Measurements from ENCODE around the gene DRD5. TPM values are rescaled to one million over a fixed set of nuclear protein-coding genes. Genes with fewer than 3 reads are reported as not detected.

Gene DRD5
- total RNA-seq, 1 donor from 2014 or later, result not detected

DNA sequence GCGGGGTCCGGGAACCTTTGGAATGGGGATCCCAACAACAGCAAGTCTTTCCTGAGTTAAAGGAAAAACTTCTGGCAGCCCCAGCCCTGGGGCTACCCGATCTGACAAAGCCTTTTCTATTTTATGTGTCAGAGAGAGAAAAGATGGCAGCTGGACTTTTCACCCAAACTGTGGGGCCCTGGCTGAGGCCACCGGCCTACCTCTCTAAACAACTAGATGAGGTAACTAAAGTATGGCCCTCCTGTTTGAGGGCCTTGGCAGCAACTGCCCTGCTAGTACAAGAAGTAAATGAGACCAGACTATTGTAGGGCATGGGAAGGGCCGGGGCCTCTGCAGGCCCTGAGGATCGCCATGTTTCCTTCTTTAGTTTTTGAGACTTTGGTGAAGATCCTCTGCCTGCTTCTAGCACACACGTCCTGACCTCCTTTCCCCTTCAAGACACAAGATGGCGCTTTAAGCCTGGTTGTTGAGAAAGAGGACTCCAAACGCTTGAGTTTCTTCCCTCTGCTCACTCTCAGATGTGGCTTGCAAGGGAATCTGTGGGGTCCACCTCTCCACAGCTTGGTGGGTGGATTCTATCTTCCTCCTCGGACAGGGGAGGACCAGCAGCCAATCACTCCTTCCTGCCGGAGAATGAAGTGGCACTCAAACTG lies 18.5 kb upstream of the DRD5 start:
- no peak overlapping the region for H3K4me3 ChIP-seq
- no peaks in the 10 kb centered on the region for H3K9me3 ChIP-seq
- H3K4me1 ChIP-seq, result no peaks in the 10 kb centered on the region
- H3K27ac ChIP-seq, result no peak overlapping the region
- H3K36me3 ChIP-seq, result no peaks in the 10 kb centered on the region
- DNase-seq, result no peak
- ATAC-seq, result peak; percentile 36
- TF ChIP-seq, protein P1, sequence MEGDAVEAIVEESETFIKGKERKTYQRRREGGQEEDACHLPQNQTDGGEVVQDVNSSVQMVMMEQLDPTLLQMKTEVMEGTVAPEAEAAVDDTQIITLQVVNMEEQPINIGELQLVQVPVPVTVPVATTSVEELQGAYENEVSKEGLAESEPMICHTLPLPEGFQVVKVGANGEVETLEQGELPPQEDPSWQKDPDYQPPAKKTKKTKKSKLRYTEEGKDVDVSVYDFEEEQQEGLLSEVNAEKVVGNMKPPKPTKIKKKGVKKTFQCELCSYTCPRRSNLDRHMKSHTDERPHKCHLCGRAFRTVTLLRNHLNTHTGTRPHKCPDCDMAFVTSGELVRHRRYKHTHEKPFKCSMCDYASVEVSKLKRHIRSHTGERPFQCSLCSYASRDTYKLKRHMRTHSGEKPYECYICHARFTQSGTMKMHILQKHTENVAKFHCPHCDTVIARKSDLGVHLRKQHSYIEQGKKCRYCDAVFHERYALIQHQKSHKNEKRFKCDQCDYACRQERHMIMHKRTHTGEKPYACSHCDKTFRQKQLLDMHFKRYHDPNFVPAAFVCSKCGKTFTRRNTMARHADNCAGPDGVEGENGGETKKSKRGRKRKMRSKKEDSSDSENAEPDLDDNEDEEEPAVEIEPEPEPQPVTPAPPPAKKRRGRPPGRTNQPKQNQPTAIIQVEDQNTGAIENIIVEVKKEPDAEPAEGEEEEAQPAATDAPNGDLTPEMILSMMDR (IDR thresholded peaks at IDR 0.05), result peak; percentile 67
- intact Hi-C loops (cut with DNase I), result loop anchor here (5.0 kb wide), 1 partner anchor 254 kb away; no protein-coding TSS in a partner anchor
- no peaks in the 10 kb centered on the region for H3K27me3 ChIP-seq

DNA sequence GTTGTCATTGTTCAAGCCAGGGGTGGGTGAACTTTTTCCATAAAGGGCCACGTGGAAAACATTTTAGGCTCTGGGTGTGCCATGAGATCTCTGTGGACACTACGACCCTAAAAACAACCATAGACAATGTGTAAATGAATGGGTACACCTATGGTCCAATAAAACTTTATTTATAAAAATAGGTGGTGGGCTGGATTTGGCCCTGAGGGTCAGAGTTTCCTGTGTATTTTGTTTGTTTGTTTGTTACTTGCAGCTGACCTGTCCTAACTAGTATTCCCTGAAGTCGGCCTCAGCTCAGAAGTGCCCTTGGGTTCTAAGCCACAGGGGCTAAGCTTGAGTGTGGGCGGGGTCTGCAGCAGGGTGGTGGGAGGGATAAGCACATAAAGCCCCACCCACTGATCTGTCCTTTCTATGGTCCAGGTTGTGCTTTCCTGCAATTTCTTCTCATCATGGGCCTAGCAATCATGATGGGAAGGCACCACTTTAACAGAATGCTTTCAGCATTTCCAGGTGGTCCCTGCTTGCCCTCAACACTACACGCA lies 17.2 kb upstream of the DRD5 start:
- no peaks in the 10 kb centered on the region for H3K36me3 ChIP-seq
- DNase-seq, result no peak
- intact Hi-C loops (cut with DNase I), result loop anchor here (5.0 kb wide), 1 partner anchor 253 kb away; no protein-coding TSS in a partner anchor
- H3K27ac ChIP-seq, result no peak overlapping the region
- ATAC-seq, result no peak
- H3K9me3 ChIP-seq, result no peaks in the 10 kb centered on the region
- no peaks in the 10 kb centered on the region for H3K27me3 ChIP-seq
- H3K4me1 ChIP-seq, result no peaks in the 10 kb centered on the region
- TF ChIP-seq, protein P1 (IDR thresholded peaks at IDR 0.05), result no peak
- no peak overlapping the region for H3K4me3 ChIP-seq

DNA sequence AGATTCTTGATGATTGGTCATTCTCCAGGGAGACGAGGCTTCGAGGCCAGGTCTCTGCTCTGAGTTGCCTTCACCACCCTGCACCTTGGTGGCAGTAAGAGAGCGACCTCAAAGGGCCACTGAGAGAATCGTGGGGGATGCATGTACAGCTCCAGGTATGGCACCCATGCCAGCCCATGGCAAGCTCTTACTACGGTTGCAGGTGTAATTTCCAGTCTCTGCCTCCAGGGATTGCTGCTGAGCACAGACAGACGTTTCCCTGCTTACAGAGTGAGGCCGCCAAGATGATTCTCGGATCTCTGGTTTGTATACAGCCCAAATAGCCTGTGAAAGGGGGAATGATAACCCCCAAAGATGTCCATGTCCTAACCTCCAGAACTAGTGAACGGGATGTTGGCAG lies 16.3 kb upstream of the DRD5 start:
- TF ChIP-seq, protein P1 (IDR thresholded peaks at IDR 0.05), result peak; percentile 55
- no peaks in the 10 kb centered on the region for H3K9me3 ChIP-seq
- DNase-seq (no peak), ATAC-seq (no peak)
- intact Hi-C loops (cut with DNase I), result no loop called here
- H3K4me3 ChIP-seq, result no peak overlapping the region
- H3K4me1 ChIP-seq, result no peaks in the 10 kb centered on the region
- no peaks in the 10 kb centered on the region for H3K27me3 ChIP-seq
- no peaks in the 10 kb centered on the region for H3K36me3 ChIP-seq
- no peak overlapping the region for H3K27ac ChIP-seq

DNA sequence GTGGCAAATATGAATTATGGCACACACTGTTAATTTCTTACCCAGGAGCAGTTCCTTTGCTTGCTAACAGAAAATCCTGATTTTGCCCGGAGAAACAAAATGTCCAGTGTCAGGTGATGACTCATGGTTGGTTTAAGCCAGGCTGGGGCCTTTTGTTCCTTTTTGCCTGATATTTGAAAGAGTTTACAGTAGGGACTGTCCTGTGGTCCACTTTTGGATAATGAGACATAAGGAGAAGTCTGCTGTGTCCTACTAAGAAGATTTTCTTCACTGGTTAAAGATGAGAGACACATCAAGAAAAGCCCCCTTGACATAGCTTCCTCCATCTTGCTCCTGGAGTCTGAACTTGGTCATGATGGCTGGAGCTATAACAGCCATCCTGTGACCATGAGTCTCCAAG lies 12.1 kb upstream of the DRD5 start:
- intact Hi-C loops (cut with DNase I), result no loop called here
- H3K4me1 ChIP-seq, result no peaks in the 10 kb centered on the region

DNA sequence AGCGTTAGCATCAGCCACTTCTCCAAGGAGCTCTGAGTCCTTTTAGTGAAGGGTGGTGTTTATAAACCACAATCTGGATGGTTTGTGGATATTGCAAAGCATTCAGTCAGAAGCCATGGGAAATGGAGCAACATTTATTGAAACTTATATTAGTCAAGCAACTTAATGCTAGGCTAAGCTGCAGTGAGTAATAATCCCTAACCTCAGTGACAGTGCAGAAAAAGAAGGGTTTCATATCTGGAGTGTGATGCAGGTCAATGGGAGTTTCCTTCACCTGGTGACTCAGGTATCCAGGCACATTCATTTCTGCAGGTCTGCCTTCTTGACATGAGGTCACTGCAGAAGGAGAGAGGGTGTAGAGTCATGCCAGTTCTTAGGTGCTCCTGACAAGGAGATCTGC lies 10.4 kb upstream of the DRD5 start:
- Histone ChIP-seq H3K36me3 (no peaks in the 10 kb centered on the region), H3K4me1 (no peaks in the 10 kb centered on the region), H3K27ac (no peak overlapping the region), H3K4me3 (no peak overlapping the region), H3K9me3 (no peaks in the 10 kb centered on the region), H3K27me3 (no peaks in the 10 kb centered on the region)
- DNase-seq, result no peak
- TF ChIP-seq, protein P1 (IDR thresholded peaks at IDR 0.05), result no peak
- intact Hi-C loops (cut with DNase I), result no loop called here
- ATAC-seq, result no peak

More for the DNA sequence above, 12.1 kb upstream of the DRD5 start:
- ATAC-seq (no peak), DNase-seq (no peak)
- H3K36me3 ChIP-seq, result no peaks in the 10 kb centered on the region
- no peaks in the 10 kb centered on the region for H3K27me3 ChIP-seq
- TF ChIP-seq, protein P1 (IDR thresholded peaks at IDR 0.05), result no peak
- no peak overlapping the region for H3K4me3 ChIP-seq
- H3K27ac ChIP-seq, result no peak overlapping the region
- no peaks in the 10 kb centered on the region for H3K9me3 ChIP-seq
